ENCODE measurements around the gene GFER. TPM values are rescaled to one million over a fixed set of nuclear protein-coding genes. Genes with fewer than 3 reads are reported as not detected.
"Not testable (repeated sequence)": the region's sequence is repeated elsewhere in the genome, so short reads cannot be mapped to it uniquely, and the experiment has no call there.

Gene GFER
- polyA plus RNA-seq, 1 of the 3 experiments (the other 2 are of a cell fraction) = 20.4 TPM

GRCh38 chr16:1961651-1962067 lies 22.3 kb upstream of the GFER start:
- H3K4me1 ChIP-seq (ENCODE audit: control insufficient read depth in 1 of 2, insufficient read depth in 2 of 2, low read depth in 1 of 2, low read length in 1 of 2) = peaks cover 0 to 47% of the 10 kb centered on the region in 2 experiments; a peak in 1 of 4 replicates
- H2AFZ ChIP-seq (ENCODE audit: low read depth) = no peak overlapping the region
- ChIA-PET POLR2A (interaction anchor here (0.7 to 2.6 kb wide), 3 partner anchors 9 to 229 kb away, joined by 3 to 10 read pairs (median 5); partner anchors contain the start of gene MSRB1), CTCF (interaction anchor here (1.1 to 1.8 kb wide), 3 partner anchors 32 to 97 kb away, joined by 3 to 6 read pairs (median 4); partner anchors contain the start of gene MEIOB)
- 38% methylated on average over 6 of the region's 6 CpGs for WGBS (ENCODE audit: low lambda C conversion rate)
- H3F3A ChIP-seq (replicated peaks; ENCODE audit: insufficient read depth) = peaks cover 36% of the 10 kb centered on the region
- peaks cover 38% of the 10 kb centered on the region for H4K20me1 ChIP-seq (ENCODE audit: insufficient read depth)
- no peaks in the 10 kb centered on the region for H3K9me3 ChIP-seq
- peaks cover 19 to 24% of the 10 kb centered on the region in 2 experiments for H3K36me3 ChIP-seq (replicated peaks in 1 of 2; ENCODE audit: control insufficient read depth in 1 of 2, insufficient read depth in 2 of 2, low read length in 1 of 2)
- H3K4me3 ChIP-seq (ENCODE audit: low read depth in 2 of 2, low read length in 1 of 2) = no peak overlapping the region
- H3K27ac ChIP-seq (ENCODE audit: low read depth in 2 of 2, low read length in 1 of 2) = peak overlapping the region; percentile 19 to 20; a peak in 2 of 4 replicates
- peak overlapping the region; percentile 90; the same call in 1 of the 2 replicates for H3K4me2 ChIP-seq
- no peak for DNase-seq
- H3K79me2 ChIP-seq (ENCODE audit: insufficient read depth) = peaks cover 68% of the 10 kb centered on the region
- H3K9ac ChIP-seq = no peak overlapping the region
- H3K27me3 ChIP-seq (ENCODE audit: insufficient read depth) = no peaks in the 10 kb centered on the region
- TF ChIP-seq SIN3A (IDR thresholded peaks at IDR 0.05; ENCODE audit: borderline replicate concordance, low read depth, low read length) = peak; percentile 12; the same call in 1 of the 2 replicates
- TF ChIP-seq EP300 (IDR thresholded peaks at IDR 0.05; ENCODE audit: borderline replicate concordance in 1 of 2, low read depth in 1 of 2, low read length in 1 of 2) = no peak
- no peaks in the 10 kb centered on the region for H3K9me2 ChIP-seq

DNA sequence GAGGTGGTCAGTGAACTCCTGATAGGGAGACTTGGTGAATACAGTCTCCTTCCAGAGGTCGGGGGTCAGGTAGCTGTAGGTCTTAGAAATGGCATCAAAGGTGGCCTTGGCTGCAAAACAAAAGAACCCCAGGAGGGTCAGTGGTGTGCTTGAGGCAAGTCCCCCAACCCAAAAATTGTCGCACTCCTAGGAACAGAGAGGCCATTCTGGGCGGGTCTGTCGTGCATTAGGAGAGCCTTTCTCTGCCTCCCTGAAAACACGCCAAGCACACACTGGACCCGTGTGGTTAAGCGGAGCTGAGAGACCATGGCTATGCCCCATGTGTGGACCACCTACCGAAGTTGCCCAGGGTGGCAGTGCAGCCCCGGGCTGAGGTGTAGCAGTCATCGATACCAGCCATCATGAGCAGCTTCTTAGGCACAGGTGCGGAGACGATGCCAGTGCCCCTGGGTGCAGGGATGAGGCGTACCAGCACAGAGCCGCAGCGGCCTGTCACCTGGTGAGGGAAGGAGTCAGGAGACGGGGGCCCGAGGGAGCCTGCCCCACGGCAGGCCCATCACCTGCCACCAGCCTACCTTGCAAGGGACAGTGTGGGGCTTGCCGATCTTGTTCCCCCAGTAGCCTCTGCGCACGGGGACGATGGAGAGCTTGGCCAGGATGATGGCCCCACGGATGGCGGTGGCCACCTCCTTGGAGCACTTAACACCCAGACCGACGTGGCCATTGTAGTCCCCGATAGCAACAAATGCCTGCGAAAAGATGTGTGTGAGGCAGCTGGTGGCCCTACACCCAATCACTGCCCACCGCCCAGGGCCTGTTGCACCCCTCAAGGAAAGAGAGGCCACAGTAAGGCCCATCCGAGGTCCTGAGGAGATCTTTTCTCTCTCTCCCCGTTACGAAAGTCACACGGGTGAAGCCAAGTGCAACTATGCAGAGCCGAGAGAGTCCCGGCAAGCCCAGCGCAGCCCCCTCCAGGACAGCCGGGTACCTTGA lies 21.5 kb upstream of the GFER start:
- ChIA-PET CTCF (interaction anchor here (0.6 to 1.8 kb wide), 3 partner anchors 33 to 261 kb away, joined by 3 to 6 read pairs (median 3); no protein-coding TSS in a partner anchor), POLR2A (interaction anchor here (0.7 to 2.6 kb wide), 2 partner anchors 8 to 228 kb away, joined by 3 to 10 read pairs; no protein-coding TSS in a partner anchor)
- peaks cover 72% of the 10 kb centered on the region for H3K79me2 ChIP-seq (ENCODE audit: insufficient read depth)

DNA sequence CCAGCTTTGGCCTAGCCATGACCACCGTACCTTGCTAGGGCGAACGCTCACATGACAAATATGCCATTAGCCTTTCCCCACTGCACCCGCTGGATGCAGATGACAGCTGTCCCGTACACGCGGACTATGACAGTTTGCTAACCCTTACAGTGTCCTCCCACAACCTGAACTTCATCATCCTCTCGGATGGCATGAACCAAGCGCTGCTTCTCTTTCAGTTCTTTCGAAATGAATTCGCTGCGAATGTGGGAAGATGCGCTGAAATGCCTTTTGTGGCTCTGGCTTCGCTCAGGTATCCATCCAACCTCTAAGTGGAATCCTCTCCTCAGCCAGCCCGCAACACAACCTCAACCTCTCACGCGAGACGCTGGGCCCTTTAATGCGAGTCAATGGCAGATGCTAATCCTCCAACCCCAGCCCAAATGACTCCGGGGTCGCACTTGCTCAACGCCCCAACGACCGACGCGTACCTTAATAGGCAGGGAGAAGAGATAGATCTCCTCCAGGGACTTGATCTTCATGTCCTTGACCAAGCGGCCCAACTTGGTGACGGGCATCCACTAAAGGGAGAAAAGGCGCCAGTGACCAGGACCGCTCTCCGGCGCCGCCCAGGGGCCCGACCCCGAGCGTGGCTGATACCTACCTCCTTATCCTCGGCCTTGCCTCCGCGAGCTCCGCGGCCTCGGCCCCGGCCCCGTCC lies 20.0 kb upstream of the GFER start:
- no peaks in the 10 kb centered on the region for H3K9me3 ChIP-seq
- POLR2A ChIA-PET = interaction anchor here (0.6 to 2.0 kb wide), 22 partner anchors 9 to 505 kb away, joined by 3 to 17 read pairs (median 6); partner anchors contain the start of genes ECI1, FAHD1, GFER and HAGH
- DNase-seq = no peak
- CTCF ChIA-PET = interaction anchor here (1.0 to 2.8 kb wide), 5 partner anchors 19 to 53 kb away, joined by 3 to 12 read pairs (median 5); no protein-coding TSS in a partner anchor
- H2AFZ ChIP-seq (ENCODE audit: low read depth) = no peak overlapping the region
- H3K4me2 ChIP-seq = peak overlapping the region; percentile 90
- H3K9me2 ChIP-seq = no peaks in the 10 kb centered on the region
- H3K79me2 ChIP-seq (ENCODE audit: insufficient read depth) = peaks cover 72% of the 10 kb centered on the region
- peaks cover 19 to 24% of the 10 kb centered on the region in 2 experiments for H3K36me3 ChIP-seq (replicated peaks in 1 of 2; ENCODE audit: control insufficient read depth in 1 of 2, insufficient read depth in 2 of 2, low read length in 1 of 2)
- peaks cover 38% of the 10 kb centered on the region for H4K20me1 ChIP-seq (ENCODE audit: insufficient read depth)
- H3F3A ChIP-seq (replicated peaks; ENCODE audit: insufficient read depth) = peaks cover 36% of the 10 kb centered on the region
- H3K27ac ChIP-seq (ENCODE audit: low read depth in 2 of 2, low read length in 1 of 2) = peak overlapping the region; percentile 76 to 90
- WGBS (ENCODE audit: low lambda C conversion rate) = 3% methylated on average over 17 of the region's 44 CpGs
- peak overlapping the region; percentile 86 to 98 for H3K4me3 ChIP-seq (ENCODE audit: low read depth in 2 of 2, low read length in 1 of 2)
- H3K9ac ChIP-seq = peak overlapping the region; percentile 92
- no peak for TF ChIP-seq FOXJ3 (CRISPR knock-in tag; IDR thresholded peaks at IDR 0.05)
- TF ChIP-seq CHD2 (IDR thresholded peaks at IDR 0.05; ENCODE audit: low read length, partially characterized antibody) = peak; percentile 21
- TF ChIP-seq, protein P1, sequence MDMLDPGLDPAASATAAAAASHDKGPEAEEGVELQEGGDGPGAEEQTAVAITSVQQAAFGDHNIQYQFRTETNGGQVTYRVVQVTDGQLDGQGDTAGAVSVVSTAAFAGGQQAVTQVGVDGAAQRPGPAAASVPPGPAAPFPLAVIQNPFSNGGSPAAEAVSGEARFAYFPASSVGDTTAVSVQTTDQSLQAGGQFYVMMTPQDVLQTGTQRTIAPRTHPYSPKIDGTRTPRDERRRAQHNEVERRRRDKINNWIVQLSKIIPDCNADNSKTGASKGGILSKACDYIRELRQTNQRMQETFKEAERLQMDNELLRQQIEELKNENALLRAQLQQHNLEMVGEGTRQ (IDR thresholded peaks at IDR 0.05; ENCODE audit: borderline replicate concordance, low read depth, low read length) = no peak
- TF ChIP-seq POLR2AphosphoS5 (IDR thresholded peaks at IDR 0.05; ENCODE audit: low read depth, low read length) = peak; percentile 56
- TF ChIP-seq, protein P2, sequence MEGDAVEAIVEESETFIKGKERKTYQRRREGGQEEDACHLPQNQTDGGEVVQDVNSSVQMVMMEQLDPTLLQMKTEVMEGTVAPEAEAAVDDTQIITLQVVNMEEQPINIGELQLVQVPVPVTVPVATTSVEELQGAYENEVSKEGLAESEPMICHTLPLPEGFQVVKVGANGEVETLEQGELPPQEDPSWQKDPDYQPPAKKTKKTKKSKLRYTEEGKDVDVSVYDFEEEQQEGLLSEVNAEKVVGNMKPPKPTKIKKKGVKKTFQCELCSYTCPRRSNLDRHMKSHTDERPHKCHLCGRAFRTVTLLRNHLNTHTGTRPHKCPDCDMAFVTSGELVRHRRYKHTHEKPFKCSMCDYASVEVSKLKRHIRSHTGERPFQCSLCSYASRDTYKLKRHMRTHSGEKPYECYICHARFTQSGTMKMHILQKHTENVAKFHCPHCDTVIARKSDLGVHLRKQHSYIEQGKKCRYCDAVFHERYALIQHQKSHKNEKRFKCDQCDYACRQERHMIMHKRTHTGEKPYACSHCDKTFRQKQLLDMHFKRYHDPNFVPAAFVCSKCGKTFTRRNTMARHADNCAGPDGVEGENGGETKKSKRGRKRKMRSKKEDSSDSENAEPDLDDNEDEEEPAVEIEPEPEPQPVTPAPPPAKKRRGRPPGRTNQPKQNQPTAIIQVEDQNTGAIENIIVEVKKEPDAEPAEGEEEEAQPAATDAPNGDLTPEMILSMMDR (IDR thresholded peaks at IDR 0.05) = peak; percentile 45
- 0 out of 2 replicates have a peak, but pooled peaks have one; percentile 19 for TF ChIP-seq MAX (IDR thresholded peaks at IDR 0.05; ENCODE audit: low read depth)
- TF ChIP-seq SIN3A (IDR thresholded peaks at IDR 0.05; ENCODE audit: borderline replicate concordance, low read depth, low read length) = no peak
- peak; percentile 81 for TF ChIP-seq MXI1 (IDR thresholded peaks at IDR 0.05; ENCODE audit: low read depth, low read length)
- H3K27me3 ChIP-seq (ENCODE audit: insufficient read depth) = no peaks in the 10 kb centered on the region
- peaks cover 0 to 43% of the 10 kb centered on the region in 2 experiments; a peak in 1 of 4 replicates for H3K4me1 ChIP-seq (ENCODE audit: control insufficient read depth in 1 of 2, insufficient read depth in 2 of 2, low read depth in 1 of 2, low read length in 1 of 2)

More for the DNA sequence above, 21.5 kb upstream of the GFER start:
- peak overlapping the region; percentile 90 for H3K4me2 ChIP-seq
- H3K9me3 ChIP-seq; DNase-seq; H3K9me2 ChIP-seq; H2AFZ ChIP-seq (ENCODE audit: low read depth); H3K27me3 ChIP-seq (ENCODE audit: insufficient read depth): not testable (repeated sequence)
- H3K27ac ChIP-seq (ENCODE audit: low read depth in 2 of 2, low read length in 1 of 2) = peak overlapping the region; percentile 11 to 76; a peak in 3 of 4 replicates
- H3K9ac ChIP-seq = peak overlapping the region; percentile 92
- H3K36me3 ChIP-seq (replicated peaks in 1 of 2; ENCODE audit: control insufficient read depth in 1 of 2, insufficient read depth in 2 of 2, low read length in 1 of 2) = peaks cover 19 to 24% of the 10 kb centered on the region in 2 experiments
- H3K4me1 ChIP-seq (ENCODE audit: control insufficient read depth in 1 of 2, insufficient read depth in 2 of 2, low read depth in 1 of 2, low read length in 1 of 2) = peaks cover 0 to 47% of the 10 kb centered on the region in 2 experiments; a peak in 1 of 4 replicates
- WGBS (ENCODE audit: low lambda C conversion rate) = 34% methylated on average over 10 of the region's 37 CpGs
- peaks cover 36% of the 10 kb centered on the region for H3F3A ChIP-seq (replicated peaks; ENCODE audit: insufficient read depth)
- peak overlapping the region; percentile 86 to 98 for H3K4me3 ChIP-seq (ENCODE audit: low read depth in 2 of 2, low read length in 1 of 2)
- H4K20me1 ChIP-seq (ENCODE audit: insufficient read depth) = peaks cover 38% of the 10 kb centered on the region
